VCaP (cell line): ENCODE data around the gene SCARF2.

ENCODE experiments used
- H3K27ac ChIP-seq: fragments of 450-650 bp; 2 replicates; pipeline ENCODE4 v1.5.1; 2017
- CTCF ChIP-seq: fragments of 450-650 bp; conservative IDR thresholded peaks from 2 replicates; pipeline ENCODE4 v1.5.1; 2017; ENCODE audit warnings: mild to moderate bottlenecking, moderate library complexity

The SCARF2 gene

GRCh38 chr22:20425566-20426258 is 11.9 kb downstream of the SCARF2 start:
- H3K27ac ChIP-seq, result no peak overlapping the region
- TF ChIP-seq CTCF, result no peak

DNA sequence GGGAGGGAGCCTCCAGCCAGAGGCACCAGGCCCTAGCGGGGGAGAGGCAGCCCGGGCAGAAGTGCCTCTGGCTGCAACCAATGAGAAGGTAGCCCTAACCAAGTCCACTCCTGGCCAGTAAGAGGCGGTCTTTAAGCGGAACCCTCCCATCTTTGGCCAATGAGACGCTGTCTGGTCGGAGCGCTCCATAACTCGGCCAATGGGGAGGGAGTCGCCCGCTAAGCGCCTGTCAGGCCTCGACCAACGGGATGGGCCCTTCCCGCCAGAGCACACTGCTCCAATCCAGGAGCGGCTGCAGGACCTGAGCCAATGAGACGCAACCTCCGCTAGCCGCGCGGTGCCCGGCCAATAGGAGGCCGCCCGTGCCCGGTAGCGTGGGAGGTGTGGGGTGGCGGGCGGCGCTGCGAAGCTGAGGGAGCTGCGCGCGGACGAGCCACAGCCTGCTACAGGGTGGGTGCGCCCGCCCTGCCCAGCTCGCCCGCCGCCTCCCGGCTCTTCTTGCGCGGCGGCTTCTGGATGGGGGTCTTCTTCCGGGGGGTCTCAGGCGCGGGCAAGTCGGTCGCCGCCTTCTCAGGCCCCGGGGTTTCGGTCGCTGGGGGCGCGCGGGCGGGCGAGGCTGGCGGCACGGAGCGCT is 12.6 kb downstream of the SCARF2 start:
- H3K27ac ChIP-seq, result no peak overlapping the region
- no peak for TF ChIP-seq CTCF

DNA sequence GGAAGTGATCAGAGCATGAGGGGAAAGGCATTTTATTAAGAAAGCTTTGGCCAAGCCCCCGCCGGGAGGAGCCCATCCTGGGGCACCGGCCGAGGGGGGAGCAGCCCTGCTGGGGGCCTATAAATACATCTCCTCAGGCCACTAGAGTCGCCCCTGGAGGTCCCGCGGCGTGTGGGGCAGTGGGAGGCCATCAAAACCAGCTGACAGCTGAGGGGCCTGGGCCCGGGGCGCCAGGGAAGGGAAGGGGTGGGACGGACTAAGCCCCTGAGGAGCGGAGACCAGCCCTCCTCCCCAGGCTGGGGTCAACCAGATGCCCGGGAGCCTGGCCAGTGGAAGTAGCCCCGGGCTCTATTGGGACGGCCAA is 13.1 kb downstream of the SCARF2 start:
- no peak for TF ChIP-seq CTCF
- H3K27ac ChIP-seq, result no peak overlapping the region

- TF ChIP-seq CTCF, result no peak
- H3K27ac ChIP-seq, result no peak overlapping the region
These were observed 13.6 kb downstream of the SCARF2 start for GRCh38 chr22:20423906-20424551.

DNA sequence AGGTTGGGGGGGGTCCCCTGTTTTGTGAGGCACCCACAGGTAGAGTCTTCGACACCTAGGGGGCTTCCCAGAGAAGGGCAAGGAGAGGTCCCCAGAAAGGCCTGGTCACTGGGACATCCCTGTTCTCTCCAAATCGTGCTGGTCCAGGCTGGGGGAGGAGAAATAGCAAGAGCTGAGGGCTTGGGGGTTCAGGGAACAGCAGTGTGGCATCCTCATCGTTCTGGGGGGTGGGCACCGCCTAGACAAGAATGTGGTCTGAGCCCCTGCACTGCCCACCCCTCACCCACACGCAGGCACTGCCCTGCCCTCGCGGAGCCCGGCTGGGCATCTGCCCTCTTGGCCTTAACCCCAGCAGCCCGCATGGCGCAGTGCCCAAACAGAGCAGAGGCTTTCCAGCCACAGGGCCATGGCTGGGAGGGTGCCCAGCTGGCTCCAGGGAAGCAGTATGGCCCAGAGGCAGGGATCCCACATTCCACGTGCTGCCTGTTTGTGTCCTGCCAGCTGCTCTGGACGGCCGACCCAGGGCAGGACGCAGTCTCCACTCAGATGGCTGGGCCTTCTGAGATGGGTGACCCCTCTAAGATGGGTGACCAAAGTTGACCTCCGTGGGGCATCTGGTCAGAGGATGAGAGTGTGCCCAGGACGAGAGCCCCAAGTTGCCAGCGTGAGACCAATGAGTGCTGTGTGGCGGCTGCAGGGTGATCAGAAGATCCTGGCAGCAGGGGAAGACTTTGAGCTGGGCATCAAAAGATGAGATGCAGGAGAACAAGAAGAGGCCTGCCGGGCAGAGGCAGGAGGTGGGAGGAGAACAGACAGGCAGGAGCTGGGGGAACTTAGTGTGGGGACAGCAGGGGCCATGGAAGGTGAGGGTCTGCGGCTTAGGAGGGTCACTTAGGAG is 14.4 kb downstream of the SCARF2 start:
- TF ChIP-seq CTCF, result no peak
- H3K27ac ChIP-seq, result no peak overlapping the region

GRCh38 chr22:20422271-20423007 is 15.2 kb downstream of the SCARF2 start:
- no peak for TF ChIP-seq CTCF
- no peak overlapping the region for H3K27ac ChIP-seq
